Amygdala (tissue), 56 donors: ENCODE measurements around the gene STAT5B.
"Not testable (repeated sequence)": the region's sequence is repeated elsewhere in the genome, so short reads cannot be mapped to it uniquely, and the experiment has no call there.

Experiments
- DNase-seq, 56 donors: peaks; one replicate each; lab custom pipeline; 2025; lab: John Stamatoyannopoulos, UW

STAT5B gene

DNA sequence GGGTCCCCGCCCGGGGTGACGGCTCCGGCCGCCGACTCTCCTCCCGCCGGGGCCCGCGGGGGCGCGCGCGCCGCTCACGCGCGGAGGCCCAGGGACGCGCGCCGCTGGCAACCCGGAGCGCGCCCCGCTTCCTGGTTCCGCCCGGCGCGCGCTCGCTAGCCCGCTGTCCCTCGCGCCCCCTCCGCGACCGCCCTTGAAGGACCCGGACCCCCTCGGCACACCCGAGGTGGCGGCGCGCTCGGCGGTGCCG lies at the start of gene STAT5B:
Gene STAT5B, minus strand, starts transcription at position 33 of the 250 bp plus-strand sequence. CDS start 44,264 bp downstream, outside the sequence.
- peak in 31 of 56 donors; percentile 30 to 78 (median 49) for DNase-seq

DNA sequence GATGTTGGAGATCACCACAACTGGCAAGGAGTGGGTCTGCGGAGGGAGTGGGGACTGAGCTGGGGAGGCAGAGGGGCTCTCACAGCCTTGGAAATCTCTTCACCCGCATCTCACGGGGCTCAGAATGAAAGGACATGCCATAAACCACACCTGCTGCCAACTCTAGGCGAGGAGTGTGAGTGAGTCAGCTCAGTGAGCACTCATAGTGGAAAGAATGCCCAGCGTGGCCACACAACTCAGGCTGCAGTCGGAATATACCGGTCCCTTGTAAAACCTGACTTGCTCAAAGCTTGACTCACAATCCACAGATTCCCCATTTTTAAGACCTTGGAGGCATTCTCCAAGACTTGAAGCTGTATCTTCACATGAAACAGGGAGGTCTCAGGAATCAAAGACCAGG lies 48.8 kb upstream of the STAT5B start:
- DNase-seq = no peak

DNA sequence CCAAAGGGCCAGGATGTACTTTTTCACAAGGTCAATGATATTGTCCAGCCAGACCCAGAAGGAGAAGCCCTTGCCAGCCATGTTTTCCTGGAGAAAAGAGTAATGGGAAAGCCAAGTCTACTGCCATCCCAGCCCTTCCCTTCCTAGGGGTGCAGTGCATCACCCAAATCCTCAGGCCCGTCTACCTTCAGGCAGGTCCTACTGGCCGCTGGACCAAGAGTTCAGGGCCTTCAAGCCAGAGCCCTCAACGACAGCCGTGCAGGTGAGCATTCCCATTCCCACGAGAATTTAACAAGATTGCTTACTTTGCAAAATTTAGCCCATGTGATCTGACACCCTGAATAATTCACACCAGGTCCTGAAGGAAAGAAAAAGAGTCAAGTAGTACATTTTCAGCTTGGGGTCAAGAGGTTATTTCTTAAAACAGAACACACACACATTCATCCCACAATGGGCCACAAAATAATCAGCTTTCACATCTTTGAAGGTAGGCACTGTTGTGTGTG lies 47.1 kb upstream of the STAT5B start:
- no peak for DNase-seq

- peak in 54 of 56 donors; percentile 13 to 97 (median 76) for DNase-seq
These were observed 46.4 kb upstream of the STAT5B start for GRCh38 chr17:42322382-42323267.

GRCh38 chr17:42321555-42321954 lies 45.4 kb upstream of the STAT5B start:
- no peak for DNase-seq

DNA sequence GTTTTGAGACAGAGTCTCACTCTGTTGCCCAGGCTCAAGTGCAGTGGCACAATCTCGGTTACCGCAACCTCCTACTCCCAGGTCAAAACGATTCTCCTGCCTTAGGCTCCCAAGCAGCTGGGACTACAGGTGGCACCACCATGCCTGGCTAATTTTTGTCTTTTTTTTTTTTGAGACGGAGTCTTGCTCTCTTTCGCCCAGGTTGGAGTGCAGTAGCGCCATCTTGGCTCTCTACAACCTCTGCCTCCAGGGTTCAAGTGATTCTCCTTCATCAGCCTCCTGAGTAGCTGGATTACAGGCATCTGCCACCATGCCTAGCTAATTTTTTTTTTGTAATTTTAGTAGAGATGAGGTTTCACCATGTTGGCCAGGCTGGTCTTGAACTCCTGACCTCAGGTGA lies 41.8 kb upstream of the STAT5B start:
- DNase-seq = not testable (repeated sequence)

DNA sequence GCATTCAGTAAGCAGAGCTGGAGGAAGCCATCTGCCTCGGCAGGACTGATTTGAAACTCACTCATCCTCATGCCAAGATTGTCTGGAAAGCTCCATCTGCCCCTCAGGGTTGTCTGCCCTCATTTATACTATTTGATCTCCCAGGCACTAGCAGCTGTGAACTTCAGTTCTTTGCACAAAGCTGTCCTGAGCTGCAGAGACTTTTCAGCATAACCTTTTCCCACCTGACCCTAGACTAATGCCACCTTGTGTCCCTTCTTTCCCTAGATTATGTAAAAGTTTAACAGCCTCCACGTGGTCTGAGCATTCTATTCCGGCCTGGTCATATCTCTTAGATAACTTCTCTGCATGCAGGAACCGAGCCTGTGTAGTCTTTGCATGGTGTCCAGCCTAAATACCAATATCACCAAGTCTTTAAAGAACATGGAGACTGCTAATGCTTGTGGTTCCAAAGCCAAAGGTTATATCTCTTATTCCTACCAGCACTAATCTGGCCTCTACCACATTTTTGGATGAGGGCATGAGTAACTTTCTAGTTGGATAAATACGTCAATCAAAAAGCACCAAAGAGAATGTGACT lies 41.2 kb upstream of the STAT5B start:
- DNase-seq = no peak

DNA sequence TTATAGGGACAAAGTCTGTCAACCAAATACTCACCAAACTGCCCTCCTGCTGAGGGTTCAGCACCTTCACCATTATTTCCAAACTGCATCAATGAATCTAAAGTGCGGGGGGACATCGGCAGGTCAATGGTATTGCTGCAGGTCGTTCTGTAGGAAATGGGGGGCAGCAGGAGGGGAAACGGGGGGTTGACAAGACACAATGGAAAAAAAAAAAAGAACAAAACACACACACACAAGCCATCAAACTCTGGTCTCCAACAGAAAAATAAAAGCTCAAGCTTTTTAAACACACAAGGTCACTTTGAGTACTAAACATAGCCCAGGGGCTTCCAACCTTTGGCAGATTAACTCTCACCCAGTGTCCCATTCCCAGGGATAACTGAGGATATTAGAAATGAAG lies 40.6 kb upstream of the STAT5B start:
- no peak for DNase-seq

- DNase-seq = peak in 1 of 56 donors; percentile 1
These were observed 39.4 kb upstream of the STAT5B start for GRCh38 chr17:42315402-42316156.

DNA sequence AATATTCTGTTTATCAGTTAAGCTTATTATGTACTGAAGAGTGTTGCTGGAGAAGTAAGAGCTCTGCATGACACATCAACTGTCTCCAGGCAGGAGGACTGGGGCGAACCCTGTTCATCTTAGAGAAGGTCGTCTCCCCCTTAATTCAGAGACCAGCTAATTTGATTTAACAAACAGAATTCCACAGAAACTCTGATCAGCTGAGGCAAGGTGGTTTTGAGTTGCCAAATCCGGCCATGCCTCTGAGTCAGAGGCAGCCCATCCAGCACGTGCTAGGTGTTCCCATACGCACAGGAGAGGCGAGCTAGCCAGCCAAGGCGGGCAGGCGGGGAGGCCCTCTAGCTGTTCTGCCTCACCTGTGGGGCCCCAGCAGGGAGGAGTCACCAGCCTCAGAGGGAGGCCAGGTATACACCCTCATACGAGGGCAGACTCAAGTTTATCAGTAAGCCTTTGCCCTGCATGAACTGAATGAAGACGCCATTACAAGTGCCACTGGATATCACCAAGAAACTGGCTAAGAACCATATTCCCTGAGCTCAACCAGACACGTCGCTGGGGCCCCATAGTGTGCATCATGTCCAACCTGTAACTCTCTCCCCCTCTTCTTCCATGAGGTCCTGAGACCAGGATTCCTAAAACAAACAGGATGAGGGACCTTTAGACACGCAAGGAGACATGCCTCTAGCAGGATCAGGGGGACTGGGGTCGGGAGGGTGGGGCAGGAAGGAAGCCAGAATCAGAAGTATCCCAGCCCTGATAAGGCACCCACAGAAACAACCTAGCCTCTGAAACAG lies 37.8 kb upstream of the STAT5B start:
- DNase-seq = no peak

- DNase-seq = no peak
These were observed 37.2 kb upstream of the STAT5B start for GRCh38 chr17:42313389-42313772.

GRCh38 chr17:42312285-42313130 lies 36.3 kb upstream of the STAT5B start:
- DNase-seq = peak in 53 of 56 donors; percentile 25 to 85 (median 65)

GRCh38 chr17:42312035-42312284 lies 35.8 kb upstream of the STAT5B start:
- DNase-seq = no peak

GRCh38 chr17:42311240-42312034 lies 35.2 kb upstream of the STAT5B start:
- DNase-seq = peak in 34 of 56 donors; percentile 5 to 54 (median 30)

DNA sequence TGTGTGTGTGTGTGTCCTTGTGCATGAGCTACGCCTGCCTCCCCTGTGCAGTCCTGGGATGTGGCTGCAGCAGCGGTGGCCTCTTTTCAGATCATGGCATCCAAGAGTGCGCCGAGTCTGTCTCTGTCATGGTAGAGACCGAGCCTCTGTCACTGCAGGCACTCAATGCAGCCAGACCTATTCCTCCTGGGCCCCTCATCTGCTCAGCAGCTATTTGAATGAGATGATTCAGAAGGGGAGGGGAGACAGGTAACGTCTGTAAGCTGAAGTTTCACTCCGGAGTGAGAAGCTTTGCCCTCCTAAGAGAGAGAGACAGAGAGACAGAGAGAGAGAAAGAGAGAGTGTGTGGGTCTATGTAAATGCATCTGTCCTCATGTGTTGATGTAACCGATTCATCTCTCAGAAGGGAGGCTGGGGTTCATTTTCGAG lies 34.6 kb upstream of the STAT5B start:
- no peak for DNase-seq

DNA sequence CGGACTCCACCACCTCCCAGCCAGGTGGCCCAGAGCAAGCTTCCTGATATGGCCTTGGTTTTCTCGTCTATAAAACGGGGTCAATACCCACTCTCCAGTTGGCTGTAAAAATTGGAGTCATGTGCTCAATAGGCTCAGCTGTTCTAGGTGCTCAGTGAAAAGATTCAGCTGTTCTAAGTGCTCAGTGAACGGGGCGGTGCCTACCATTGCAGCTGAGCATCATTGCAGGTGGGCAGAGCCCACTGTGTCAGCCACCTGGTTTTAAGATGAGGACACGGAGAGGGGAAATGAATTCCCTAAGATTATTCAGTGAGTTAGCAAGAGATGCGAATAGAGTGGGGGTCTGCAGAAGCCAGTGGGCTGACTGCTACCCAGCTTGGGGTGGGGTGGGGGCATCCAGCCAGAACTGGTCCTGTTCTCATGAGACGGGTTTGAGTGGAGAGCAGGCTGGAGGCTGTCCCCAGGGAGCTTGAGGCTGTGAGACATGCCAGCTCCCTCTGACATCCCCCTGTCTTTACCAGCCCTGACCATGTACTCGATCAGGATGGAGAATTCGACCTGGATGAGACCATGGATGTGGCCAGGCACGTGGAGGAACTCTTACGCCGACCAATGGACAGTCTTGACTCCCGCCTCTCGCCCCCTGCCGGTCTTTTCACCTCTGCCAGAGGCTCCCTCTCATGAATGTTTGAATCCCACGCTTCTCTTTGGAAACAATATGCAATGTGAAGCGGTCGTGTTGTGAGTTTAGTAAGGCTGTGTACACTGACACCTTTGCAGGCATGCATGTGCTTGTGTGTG lies 34.0 kb upstream of the STAT5B start:
- no peak for DNase-seq

- no peak for DNase-seq
These were observed 33.0 kb upstream of the STAT5B start for GRCh38 chr17:42309142-42309541.

GRCh38 chr17:42308446-42308845 lies 32.3 kb upstream of the STAT5B start:
- DNase-seq = no peak
